GM12878 (cell line): ENCODE data around the gene ITGA3. TPM values are rescaled to one million over a fixed set of nuclear protein-coding genes. Genes with fewer than 3 reads are reported as not detected.

Experiments used
- ATAC-seq: fragments of 200-7000 bp; cut with Tn5 transposase; 3 replicates; pipeline ENCODE4 v1.9.1; 2020; ENCODE audit warnings: mild to moderate bottlenecking, moderate library complexity
- BruUV-seq: library from RNA; stranded (reverse); fragments of 400-500 nt; replicated peaks from 2 replicates; lab custom pipeline; 2021; lab: Mats Ljungman, UMichigan
- CTCF ChIA-PET: fragments of 300-600 bp; sonication (Branson Sonifier 250); formaldehyde crosslinking; extraction: SDS; loops from one replicate; lab custom pipeline; 2021; ENCODE audit warnings: inconsistent platforms; lab: Yijun Ruan, JAX
- POLR2A ChIA-PET: fragments of 350-600 bp; formaldehyde crosslinking; extraction: SDS; loops from one replicate; lab custom pipeline; 2021; ENCODE audit warnings: inconsistent platforms; lab: Charles Lee
- RAD21 ChIA-PET: fragments of 300-600 bp; sonication (Branson Sonifier 250); formaldehyde crosslinking; loops from one replicate; lab custom pipeline; 2023; ENCODE audit warnings: antibody characterized with exemption; ENCODE audit not compliant: unreplicated experiment; lab: Charles Lee
- SMC1A ChIA-PET: fragments of 300-600 bp; sonication (Branson Sonifier 250); formaldehyde crosslinking; loops from one replicate; lab custom pipeline; 2023; ENCODE audit not compliant: unreplicated experiment, uncharacterized antibody; lab: Charles Lee
- DNase-seq: peaks from one replicate; pipeline ENCODE4 v3.0.0-alpha.2; 2011; ENCODE audit warnings: low read depth, low spot score
- FAIRE-seq: peaks from 3 replicates; lab custom pipeline; 2011; peaks lifted over from hg19 to GRCh38; lab: Jason Lieb, UNC
- H2AFZ ChIP-seq: 2 replicates; pipeline ENCODE4 v1.6.0; 2011; ENCODE audit warnings: low read depth, low read length, control low read depth; ENCODE audit not compliant: control insufficient read depth
- H3K27ac ChIP-seq: 2 replicates; pipeline ENCODE4 v1.5.1; 2011; ENCODE audit warnings: control low read depth; ENCODE audit not compliant: control insufficient read depth, insufficient read depth
- H3K27me3 ChIP-seq, 2 experiments: replicated peaks in 1 of 2; 2 replicates each; pipeline versions ENCODE4 v1.6.0 to v1.6.1; 2011; ENCODE audit warnings: low read length in 1 of 2; ENCODE audit not compliant: control insufficient read depth in 2 of 2, insufficient read depth in 2 of 2
- H3K36me3 ChIP-seq, 2 experiments: 2 replicates each; pipeline ENCODE4 v1.5.1; 2011; ENCODE audit warnings: low read length in 1 of 2; ENCODE audit not compliant: control insufficient read depth in 2 of 2, insufficient read depth in 2 of 2
- H3K4me1 ChIP-seq: 2 replicates; pipeline ENCODE4 v1.6.1; 2011; ENCODE audit warnings: mild to moderate bottlenecking, low read length, moderate library complexity, mixed read lengths; ENCODE audit not compliant: control insufficient read depth, insufficient read depth
- H3K4me2 ChIP-seq: 2 replicates; pipeline ENCODE4 v1.6.0; 2011; ENCODE audit warnings: control low read depth; ENCODE audit not compliant: control insufficient read depth, insufficient read depth
- H3K4me3 ChIP-seq: fragments of 200-600 bp; sonication (generic); 2 replicates; pipeline ENCODE4 v1.5.1; 2016
- H3K79me2 ChIP-seq: 2 replicates; pipeline ENCODE4 v1.6.0; 2011; ENCODE audit warnings: low read length; ENCODE audit not compliant: control insufficient read depth, insufficient read depth
- H3K9ac ChIP-seq: 2 replicates; pipeline ENCODE4 v1.8.0; 2011; ENCODE audit warnings: low read length, control low read depth, mixed read lengths; ENCODE audit not compliant: control insufficient read depth, insufficient read depth
- H3K9me3 ChIP-seq: replicated peaks from 3 replicates; pipeline ENCODE4 v1.5.1; 2011; ENCODE audit warnings: mild to moderate bottlenecking, low read length; ENCODE audit not compliant: control insufficient read depth, insufficient read depth
- H4K20me1 ChIP-seq: 2 replicates; pipeline ENCODE4 v1.6.0; 2011; ENCODE audit not compliant: control insufficient read depth, insufficient read depth
- ATF3 ChIP-seq: IDR thresholded peaks from 2 replicates; pipeline ENCODE4 v1.6.1; 2011; ENCODE audit warnings: low read depth, mild to moderate bottlenecking, low read length, moderate library complexity, borderline replicate concordance; ENCODE audit errors: extremely low read depth
- BCL11A ChIP-seq: IDR thresholded peaks from 2 replicates; pipeline ENCODE4 v1.6.1; 2011; ENCODE audit warnings: low read depth, low read length
- BHLHE40 ChIP-seq, 2 experiments: fragments of 450-650 bp in 1 of 2; IDR thresholded peaks; 2 replicates each; pipeline ENCODE4 v1.6.1; 2011 to 2017; ENCODE audit warnings: low read depth in 2 of 2, borderline replicate concordance in 1 of 2, improper control_type of control experiment in 1 of 2, low read length in 1 of 2, mild to moderate bottlenecking in 1 of 2
- CBX5 ChIP-seq: sonication (generic); IDR thresholded peaks from 2 replicates; pipeline ENCODE4 v1.6.1; 2016; ENCODE audit warnings: low read depth, moderate library complexity, mild to moderate bottlenecking, inconsistent platforms
- EED ChIP-seq: sonication (generic); IDR thresholded peaks from 2 replicates; pipeline ENCODE4 v1.6.1; 2016; ENCODE audit warnings: antibody characterized with exemption, low read depth
- FOXM1 ChIP-seq: IDR thresholded peaks from 2 replicates; pipeline ENCODE4 v1.6.1; 2012; ENCODE audit warnings: low read depth, mild to moderate bottlenecking, inconsistent platforms, low read length, moderate library complexity
- IKZF1 ChIP-seq: fragments of 450-650 bp; conservative IDR thresholded peaks from 2 replicates; pipeline ENCODE4 v1.6.1; 2017; ENCODE audit warnings: antibody characterized with exemption, mild to moderate bottlenecking
- LARP7 ChIP-seq: fragments of 450-650 bp; IDR thresholded peaks from 2 replicates; pipeline ENCODE4 v1.6.1; 2017; ENCODE audit warnings: mild to moderate bottlenecking
- NR2C2 ChIP-seq: IDR thresholded peaks from 2 replicates; pipeline ENCODE4 v1.6.1; 2011; ENCODE audit warnings: borderline replicate concordance, low read depth; ENCODE audit not compliant: control insufficient read depth, insufficient read length
- NR2F1 ChIP-seq: fragments of 450-650 bp; conservative IDR thresholded peaks from 2 replicates; pipeline ENCODE4 v1.6.1; 2017; ENCODE audit warnings: mild to moderate bottlenecking
- RAD21 ChIP-seq: IDR thresholded peaks from 2 replicates; pipeline ENCODE4 v1.6.1; 2011; ENCODE audit warnings: mild to moderate bottlenecking, low read depth, low read length, moderate library complexity; ENCODE audit not compliant: insufficient read depth
- RFX5 ChIP-seq: IDR thresholded peaks from 2 replicates; pipeline ENCODE4 v1.6.1; 2011; ENCODE audit warnings: low read depth, low read length, improper control_type of control experiment
- SMARCA5 ChIP-seq: fragments of 450-650 bp; IDR thresholded peaks from 2 replicates; pipeline ENCODE4 v1.6.1; 2017; ENCODE audit warnings: mild to moderate bottlenecking
- SPI1 ChIP-seq: IDR thresholded peaks from 2 replicates; pipeline ENCODE4 v1.6.1; 2011; ENCODE audit warnings: low read depth, mild to moderate bottlenecking, low read length, moderate library complexity, borderline replicate concordance; ENCODE audit not compliant: insufficient read depth
- SRF ChIP-seq, 2 experiments: IDR thresholded peaks; 2 replicates each; pipeline ENCODE4 v1.6.1; 2011; ENCODE audit warnings: low read depth in 2 of 2, low read length in 2 of 2, mild to moderate bottlenecking in 1 of 2, moderate library complexity in 1 of 2
- SUPT20H ChIP-seq: IDR thresholded peaks from 2 replicates; pipeline ENCODE4 v1.6.1; 2011; ENCODE audit warnings: low read depth, mild to moderate bottlenecking, low read length, moderate library complexity, borderline replicate concordance; ENCODE audit not compliant: control insufficient read depth
- WRNIP1 ChIP-seq: IDR thresholded peaks from 2 replicates; pipeline ENCODE4 v1.6.1; 2011; ENCODE audit warnings: low read depth, low read length, improper control_type of control experiment, borderline replicate concordance
- ZNF384 ChIP-seq: IDR thresholded peaks from 2 replicates; pipeline ENCODE4 v1.6.1; 2012; ENCODE audit warnings: low read depth, mild to moderate bottlenecking, low read length, improper control_type of control experiment, borderline replicate concordance
- ZNF622 ChIP-seq: fragments of 450-650 bp; IDR thresholded peaks from 2 replicates; pipeline ENCODE4 v1.6.1; 2017; ENCODE audit warnings: mild to moderate bottlenecking, inconsistent platforms
- WGBS: methylation state at CpG from one replicate; pipeline ENCODE4 v1.1.6; 2016; ENCODE audit warnings: low lambda C conversion rate; ENCODE audit not compliant: insufficient replicate concordance, insufficient coverage; ENCODE audit errors: missing lambda C conversion rate; 5-methylcytosine and 5-hydroxymethylcytosine counted together
- in situ Hi-C: fragments of 300-500 bp; cut with MboI; formaldehyde crosslinking; loops from 9 replicates; pipeline ENCODE4 v1.14.3; 2018; ENCODE audit warnings: mixed read lengths
- intact Hi-C: fragments of 100-400 bp; cut with micrococcal nuclease; formaldehyde crosslinking; loops from one replicate; pipeline ENCODE4 v1.14.2; 2022; ENCODE audit not compliant: unreplicated experiment
- polyA plus RNA-seq, 11 experiments: library from polyadenylated mRNA; depleted of rRNA in 4 of 11; unstranded in 6 of 11; stranded (reverse) in 5 of 11; fragments of >200 nt; fragmentation: Nextera tagmentation in 4 of 11; fragmentation: Illumina TruSeq in 1 of 11; extraction: Ambion mirVana in 4 of 11; extraction: Trizol in 1 of 11; gene quantifications; 1 replicate in 1 of 11; 2 replicates in 10 of 11; pipeline versions ENCODE4 v1.2.1 to v1.2.3, GENCODE V29; 2011 to 2016; ENCODE audit warnings: inconsistent platforms in 2 of 11, missing spikeins in 2 of 11, low read depth in 1 of 11
- total RNA-seq, 4 experiments: library from RNA; depleted of rRNA in 3 of 4; stranded (reverse); fragments of >200 nt in 3 of 4; fragmentation: Illumina TruSeq in 1 of 4; extraction: Trizol in 1 of 4; gene quantifications; 2 replicates each; pipeline versions ENCODE4 v1.2.1 to v1.2.3, GENCODE V29; 2013 to 2021
- TF ChIP-seq, protein P1 (sequence below), 3 experiments: IDR thresholded peaks in 2 of 3; conservative IDR thresholded peaks in 1 of 3; 2 replicates each; pipeline ENCODE4 v1.5.1; 2011; ENCODE audit warnings: low read depth in 3 of 3, low read length in 3 of 3, mild to moderate bottlenecking in 3 of 3, control low read depth in 2 of 3, moderate library complexity in 2 of 3, inconsistent platforms in 1 of 3, mixed read lengths in 1 of 3; ENCODE audit not compliant: control insufficient read depth in 2 of 3, insufficient read depth in 1 of 3; ENCODE audit errors: extremely low read depth in 1 of 3

ITGA3 gene
- total and polyA plus RNA-seq, 10 of the 15 experiments (the other 5 are each of a cell fraction or from before 2014, with no cell fraction given), result 0.29 to 13.4 (median 6.6) TPM

DNA sequence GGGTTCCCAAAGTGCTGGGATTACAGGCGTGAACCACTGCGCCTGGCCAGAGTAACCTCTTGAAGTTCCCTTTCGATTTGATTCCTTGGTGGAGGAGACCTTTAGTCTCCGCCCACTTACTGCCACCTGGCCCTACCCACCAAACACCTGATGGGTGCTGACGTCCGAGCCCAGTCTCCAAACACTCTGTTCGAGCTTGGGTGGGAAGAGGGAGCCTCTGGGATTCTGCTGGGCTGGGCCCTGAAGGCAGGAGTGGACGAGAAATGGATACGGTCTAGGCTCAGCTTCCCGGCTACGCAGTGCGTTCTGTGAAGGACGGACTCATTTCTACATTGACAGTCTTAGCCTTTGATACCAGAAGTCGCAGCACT is 870 bp upstream of the ITGA3 start (continued):
- TF ChIP-seq ATF3 (no peak), NR2C2 (no peak), BCL11A (no peak), WRNIP1 (no peak)
- TF ChIP-seq, all 136 proteins: peak for 0

- no peaks in the 10 kb centered on the region for H3K36me3 ChIP-seq
- intact Hi-C loops (loop anchor here (1.0 to 2.0 kb wide), 2 partner anchors 24 to 38 kb away; partner anchors contain the start of gene PDK2), in situ Hi-C loops (no loop called here)
- no peaks in the 10 kb centered on the region for H4K20me1 ChIP-seq
- H3K27ac ChIP-seq, result no peak overlapping the region
- no peaks in the 10 kb centered on the region for H3K27me3 ChIP-seq
- FAIRE-seq (peak; percentile 69), DNase-seq (no peak), ATAC-seq (peak; percentile 86)
- H3K4me1 ChIP-seq, result peaks cover 8% of the 10 kb centered on the region
- ChIA-PET CTCF (interaction anchor here (0.6 to 6.4 kb wide), 17 partner anchors 10 to 782 kb away, joined by 3 to 38 read pairs (median 4); partner anchors contain the start of gene PDK2), RAD21 (interaction anchor here (0.7 to 2.1 kb wide), 3 partner anchors 26 to 58 kb away, joined by 3 to 7 read pairs (median 7); no protein-coding TSS in a partner anchor), POLR2A (interaction anchor here (1.9 kb wide), 1 partner anchor 95 kb away, joined by 5 read pairs; no protein-coding TSS in a partner anchor), SMC1A (interaction anchor here (0.5 to 3.1 kb wide), 6 partner anchors 21 to 59 kb away, joined by 3 to 7 read pairs (median 4); partner anchors contain the start of gene PDK2)
- TSS peak; percentile 50 for BruUV-seq
- peak overlapping the region; percentile 52 for H3K9ac ChIP-seq
- peak overlapping the region; percentile 97 for H3K4me2 ChIP-seq
- peak overlapping the region; percentile 94 for H2AFZ ChIP-seq
- 2% methylated on average over 27 of the region's 64 CpGs for WGBS
- peak overlapping the region; percentile 90 for H3K4me3 ChIP-seq
- H3K9me3 ChIP-seq, result no peaks in the 10 kb centered on the region
- H3K79me2 ChIP-seq, result no peaks in the 10 kb centered on the region
- TF ChIP-seq LARP7, result peak; percentile 85; the same call in 1 of the 2 replicates
- peak; percentile 74 for TF ChIP-seq IKZF1
- TF ChIP-seq RFX5, result no peak
- peak; percentile 34 for TF ChIP-seq NR2F1
- no peak for TF ChIP-seq CBX5
- TF ChIP-seq, protein P1, sequence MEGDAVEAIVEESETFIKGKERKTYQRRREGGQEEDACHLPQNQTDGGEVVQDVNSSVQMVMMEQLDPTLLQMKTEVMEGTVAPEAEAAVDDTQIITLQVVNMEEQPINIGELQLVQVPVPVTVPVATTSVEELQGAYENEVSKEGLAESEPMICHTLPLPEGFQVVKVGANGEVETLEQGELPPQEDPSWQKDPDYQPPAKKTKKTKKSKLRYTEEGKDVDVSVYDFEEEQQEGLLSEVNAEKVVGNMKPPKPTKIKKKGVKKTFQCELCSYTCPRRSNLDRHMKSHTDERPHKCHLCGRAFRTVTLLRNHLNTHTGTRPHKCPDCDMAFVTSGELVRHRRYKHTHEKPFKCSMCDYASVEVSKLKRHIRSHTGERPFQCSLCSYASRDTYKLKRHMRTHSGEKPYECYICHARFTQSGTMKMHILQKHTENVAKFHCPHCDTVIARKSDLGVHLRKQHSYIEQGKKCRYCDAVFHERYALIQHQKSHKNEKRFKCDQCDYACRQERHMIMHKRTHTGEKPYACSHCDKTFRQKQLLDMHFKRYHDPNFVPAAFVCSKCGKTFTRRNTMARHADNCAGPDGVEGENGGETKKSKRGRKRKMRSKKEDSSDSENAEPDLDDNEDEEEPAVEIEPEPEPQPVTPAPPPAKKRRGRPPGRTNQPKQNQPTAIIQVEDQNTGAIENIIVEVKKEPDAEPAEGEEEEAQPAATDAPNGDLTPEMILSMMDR (IDR thresholded peaks at IDR 0.05 in 2 of 3, conservative IDR thresholded peaks at IDR 0.05 in 1 of 3; ENCODE audit: control insufficient read depth in 2 of 3, extremely low read depth in 1 of 3, insufficient read depth in 1 of 3, low read depth in 3 of 3, low read length in 3 of 3), result peak; percentile 56 to 61 (median 59)
- no peak for TF ChIP-seq ZNF384
- TF ChIP-seq SUPT20H, result no peak
- TF ChIP-seq FOXM1, result no peak
- TF ChIP-seq SRF (IDR thresholded peaks at IDR 0.05; ENCODE audit: low read depth in 2 of 2, low read length in 2 of 2), result no peak
- TF ChIP-seq EED, result peak; percentile 50; the same call in 1 of the 2 replicates
- TF ChIP-seq BHLHE40 (IDR thresholded peaks at IDR 0.05; ENCODE audit: borderline replicate concordance in 1 of 2, low read depth in 2 of 2, low read length in 1 of 2), result 0 out of 4 replicates have a peak, but pooled peaks of 1 of the 2 experiments have one; percentile 7
- TF ChIP-seq SPI1, result 0 out of 2 replicates have a peak, but pooled peaks have one; percentile 24
- 0 out of 2 replicates have a peak, but pooled peaks have one; percentile 28 for TF ChIP-seq RAD21
- TF ChIP-seq ZNF622, result no peak
- TF ChIP-seq SMARCA5, result peak; percentile 59; the same call in 1 of the 2 replicates
Observed at GRCh38 chr17:50056217-50056960, 479 bp downstream of the ITGA3 start.
